Upper lobe of left lung (tissue), 4 donors: Measurements from ENCODE around the gene DCTN4.

Experiments used
- CTCF ChIP-seq, 6 experiments: fragments of 450-650 bp in 4 of 6; fragments of 200-600 bp in 2 of 6; sonication (generic) in 2 of 6; IDR thresholded peaks; one replicate each; pipeline ENCODE4 v1.5.1; 2016 to 2019; ENCODE audit warnings: antibody characterized with exemption in 6 of 6
- POLR2A ChIP-seq, 4 donors: fragments of 450-650 bp; IDR thresholded peaks; one replicate each; pipeline ENCODE4 v1.5.1; 2016 to 2017; ENCODE audit warnings: antibody characterized with exemption in 4 of 4, mild to moderate bottlenecking in 2 of 4
- POLR2AphosphoS5 ChIP-seq, 2 donors: sonication (generic); formaldehyde crosslinking; IDR thresholded peaks; one replicate each; pipeline ENCODE4 v1.5.1; 2017; ENCODE audit warnings: antibody characterized with exemption in 2 of 2

DNA sequence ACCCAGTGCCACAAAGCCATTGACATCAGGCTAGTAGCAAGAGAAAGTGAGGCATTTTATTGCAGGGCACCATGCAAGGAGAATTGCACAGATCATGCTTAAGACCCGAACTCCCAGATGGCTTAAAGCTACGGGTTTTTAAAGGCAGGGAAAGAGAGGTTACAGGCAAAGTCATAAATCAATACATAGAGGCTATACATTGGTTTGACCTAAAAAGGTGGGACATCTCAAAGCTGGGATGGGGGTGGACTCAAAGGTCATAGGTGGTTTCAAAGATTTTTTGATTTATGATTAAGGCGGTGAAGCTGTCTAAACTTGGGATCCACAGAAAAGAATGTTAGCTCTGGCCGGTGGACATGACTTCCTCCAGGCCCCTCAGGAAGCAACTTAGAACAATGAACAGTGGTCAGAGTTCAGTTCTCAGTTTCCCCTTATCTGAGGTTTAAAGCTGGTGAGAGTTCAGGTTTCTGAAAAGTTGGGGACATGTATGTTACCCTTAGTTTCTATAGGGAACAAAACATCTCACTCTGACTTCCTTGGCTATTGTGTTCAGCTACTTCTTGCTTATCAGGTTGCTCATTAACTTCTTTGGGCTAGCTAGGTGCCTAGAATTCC lies 51.9 kb downstream of the DCTN4 start:
- no peak for TF ChIP-seq POLR2AphosphoS5 (IDR thresholded peaks at IDR 0.05)
- no peak for TF ChIP-seq CTCF (IDR thresholded peaks at IDR 0.05)
- TF ChIP-seq POLR2A (IDR thresholded peaks at IDR 0.05): no peak
